OCI-LY1 (cell line): Measurements from ENCODE around the gene ABCD3.

Source experiments
- H2AFZ ChIP-seq: fragments of 200-600 bp; sonication (generic), shearing (Covaris generic); 2 replicates; pipeline ENCODE4 v1.6.0; 2014; ENCODE audit warnings: antibody characterized with exemption, mild to moderate bottlenecking, low read length
- H3F3A ChIP-seq: fragments of 200-600 bp; sonication (generic), shearing (Covaris generic); 2 replicates; pipeline ENCODE4 v1.6.0; 2014; ENCODE audit warnings: mild to moderate bottlenecking, antibody characterized with exemption, low read length, moderate library complexity; ENCODE audit not compliant: insufficient read depth
- H3K27ac ChIP-seq: fragments of 200-600 bp; sonication (generic); 2 replicates; pipeline ENCODE4 v1.5.1; 2014; ENCODE audit warnings: low read length, mixed run types, mild to moderate bottlenecking, low read depth; ENCODE audit not compliant: poor library complexity, severe bottlenecking
- H3K27me3 ChIP-seq: fragments of 200-600 bp; sonication (generic); 2 replicates; pipeline ENCODE4 v1.6.0; 2014; ENCODE audit warnings: antibody characterized with exemption, mild to moderate bottlenecking, low read length, moderate library complexity; ENCODE audit not compliant: insufficient read depth
- H3K36me3 ChIP-seq: fragments of 200-600 bp; sonication (generic); 2 replicates; pipeline ENCODE4 v1.6.1; 2014; ENCODE audit warnings: mild to moderate bottlenecking, antibody characterized with exemption, low read length, moderate library complexity, mixed read lengths; ENCODE audit not compliant: insufficient read depth
- H3K4me1 ChIP-seq: fragments of 200-600 bp; sonication (generic); 2 replicates; pipeline ENCODE4 v1.5.1; 2014; ENCODE audit warnings: mild to moderate bottlenecking, low read length, moderate library complexity; ENCODE audit not compliant: insufficient read depth, severe bottlenecking
- H3K4me2 ChIP-seq: fragments of 200-600 bp; sonication (generic), shearing (Covaris generic); 2 replicates; pipeline ENCODE4 v1.6.1; 2014; ENCODE audit warnings: low read length
- H3K4me3 ChIP-seq: fragments of 200-600 bp; sonication (generic); 2 replicates; pipeline ENCODE4 v1.5.1; 2014; ENCODE audit warnings: low read length, low read depth, mild to moderate bottlenecking, mixed read lengths; ENCODE audit not compliant: poor library complexity, severe bottlenecking
- H3K79me2 ChIP-seq: fragments of 200-600 bp; shearing (Covaris generic); 2 replicates; pipeline ENCODE4 v1.6.1; 2016; ENCODE audit warnings: mixed run types, low read length, mixed read lengths; ENCODE audit not compliant: insufficient read depth
- H3K9ac ChIP-seq: fragments of 200-600 bp; sonication (generic), shearing (Covaris generic); 2 replicates; pipeline ENCODE4 v1.6.1; 2014; ENCODE audit warnings: mild to moderate bottlenecking, low read length, mixed read lengths
- H3K9me2 ChIP-seq: fragments of 200-600 bp; sonication (generic), shearing (Covaris generic); 2 replicates; pipeline ENCODE4 v1.6.1; 2014; ENCODE audit warnings: low read depth, mild to moderate bottlenecking, low read length, mixed read lengths
- H3K9me3 ChIP-seq: fragments of 200-600 bp; shearing (Covaris generic); 2 replicates; pipeline ENCODE4 v1.6.1; 2014; ENCODE audit warnings: low read length, mixed read lengths
- H4K20me1 ChIP-seq: fragments of 200-600 bp; sonication (generic), shearing (Covaris generic); 2 replicates; pipeline ENCODE4 v1.6.0; 2016; ENCODE audit warnings: mild to moderate bottlenecking, low read length; ENCODE audit not compliant: insufficient read depth
- EZH2 ChIP-seq: fragments of 200-600 bp; sonication (generic), shearing (Covaris generic); IDR thresholded peaks from 2 replicates; pipeline ENCODE4 v1.8.0; 2017; ENCODE audit warnings: borderline replicate concordance, mixed run types, mild to moderate bottlenecking, antibody characterized with exemption, low read length, moderate library complexity, mixed read lengths
- TF ChIP-seq, protein P1 (sequence below): fragments of 200-600 bp; sonication (generic), shearing (Covaris generic); IDR thresholded peaks from 2 replicates; pipeline ENCODE4 v1.5.1; 2017; ENCODE audit warnings: mild to moderate bottlenecking, antibody characterized with exemption, low read length, moderate library complexity, mixed read lengths

ABCD3 gene

DNA sequence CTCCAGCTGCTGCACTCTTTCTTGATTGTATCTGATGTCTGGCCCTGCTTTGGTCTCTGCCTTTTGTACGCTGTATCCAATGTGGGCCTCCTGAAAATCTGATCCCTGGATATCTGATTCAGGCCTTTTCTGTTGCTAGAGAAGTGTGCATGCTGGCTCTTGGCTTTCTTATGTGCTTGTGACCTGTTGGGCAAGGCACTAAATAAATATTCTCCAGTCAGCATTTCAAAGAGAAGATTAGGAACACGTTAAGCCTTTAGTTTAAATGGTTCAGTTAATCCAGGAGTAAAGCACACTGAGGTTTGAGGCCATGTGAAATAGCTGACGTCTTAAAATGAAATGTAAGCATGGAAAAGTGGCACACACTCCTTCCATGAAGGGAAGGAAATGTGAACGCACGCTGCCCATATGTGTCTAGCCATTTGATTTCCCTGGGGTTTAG, 132.6 kb downstream of the ABCD3 start:
- no peak for TF ChIP-seq EZH2
- TF ChIP-seq, protein P1, sequence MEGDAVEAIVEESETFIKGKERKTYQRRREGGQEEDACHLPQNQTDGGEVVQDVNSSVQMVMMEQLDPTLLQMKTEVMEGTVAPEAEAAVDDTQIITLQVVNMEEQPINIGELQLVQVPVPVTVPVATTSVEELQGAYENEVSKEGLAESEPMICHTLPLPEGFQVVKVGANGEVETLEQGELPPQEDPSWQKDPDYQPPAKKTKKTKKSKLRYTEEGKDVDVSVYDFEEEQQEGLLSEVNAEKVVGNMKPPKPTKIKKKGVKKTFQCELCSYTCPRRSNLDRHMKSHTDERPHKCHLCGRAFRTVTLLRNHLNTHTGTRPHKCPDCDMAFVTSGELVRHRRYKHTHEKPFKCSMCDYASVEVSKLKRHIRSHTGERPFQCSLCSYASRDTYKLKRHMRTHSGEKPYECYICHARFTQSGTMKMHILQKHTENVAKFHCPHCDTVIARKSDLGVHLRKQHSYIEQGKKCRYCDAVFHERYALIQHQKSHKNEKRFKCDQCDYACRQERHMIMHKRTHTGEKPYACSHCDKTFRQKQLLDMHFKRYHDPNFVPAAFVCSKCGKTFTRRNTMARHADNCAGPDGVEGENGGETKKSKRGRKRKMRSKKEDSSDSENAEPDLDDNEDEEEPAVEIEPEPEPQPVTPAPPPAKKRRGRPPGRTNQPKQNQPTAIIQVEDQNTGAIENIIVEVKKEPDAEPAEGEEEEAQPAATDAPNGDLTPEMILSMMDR, result no peak
- H4K20me1 ChIP-seq, result no peaks in the 10 kb centered on the region
- H3K9me3 ChIP-seq, result no peaks in the 10 kb centered on the region
- H3K36me3 ChIP-seq, result no peaks in the 10 kb centered on the region
- no peaks in the 10 kb centered on the region for H3K79me2 ChIP-seq
- no peak overlapping the region for H2AFZ ChIP-seq
- H3K9me2 ChIP-seq, result no peaks in the 10 kb centered on the region
- no peak overlapping the region for H3K4me2 ChIP-seq
- no peak overlapping the region for H3K27ac ChIP-seq
- no peak overlapping the region for H3K9ac ChIP-seq
- no peaks in the 10 kb centered on the region for H3F3A ChIP-seq
- no peaks in the 10 kb centered on the region for H3K4me1 ChIP-seq
- H3K4me3 ChIP-seq, result no peak overlapping the region
- 0 out of 2 replicates have a peak, but pooled peaks cover 4% of the 10 kb centered on the region for H3K27me3 ChIP-seq

DNA sequence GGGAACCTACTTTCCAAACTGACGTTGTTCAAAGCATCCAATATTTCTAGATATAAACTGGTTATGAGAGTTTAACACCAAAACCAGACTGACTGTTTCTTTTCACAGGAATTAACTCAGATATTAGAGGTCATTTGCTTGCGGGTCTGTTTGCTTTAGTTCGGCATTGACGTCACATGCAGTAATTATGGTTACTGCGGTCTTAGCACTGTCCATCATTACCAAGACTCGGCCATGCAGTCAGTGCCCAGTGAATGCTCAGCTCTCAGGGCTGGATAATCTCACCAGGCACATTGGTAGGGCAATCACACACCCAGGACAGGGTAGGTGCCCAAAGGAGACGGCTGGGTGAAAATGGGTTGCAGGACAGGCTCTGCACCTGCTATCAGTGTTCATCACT, 133.3 kb downstream of the ABCD3 start:
- Histone ChIP-seq H3K9me3 (no peaks in the 10 kb centered on the region), H3K27ac (no peak overlapping the region)

DNA sequence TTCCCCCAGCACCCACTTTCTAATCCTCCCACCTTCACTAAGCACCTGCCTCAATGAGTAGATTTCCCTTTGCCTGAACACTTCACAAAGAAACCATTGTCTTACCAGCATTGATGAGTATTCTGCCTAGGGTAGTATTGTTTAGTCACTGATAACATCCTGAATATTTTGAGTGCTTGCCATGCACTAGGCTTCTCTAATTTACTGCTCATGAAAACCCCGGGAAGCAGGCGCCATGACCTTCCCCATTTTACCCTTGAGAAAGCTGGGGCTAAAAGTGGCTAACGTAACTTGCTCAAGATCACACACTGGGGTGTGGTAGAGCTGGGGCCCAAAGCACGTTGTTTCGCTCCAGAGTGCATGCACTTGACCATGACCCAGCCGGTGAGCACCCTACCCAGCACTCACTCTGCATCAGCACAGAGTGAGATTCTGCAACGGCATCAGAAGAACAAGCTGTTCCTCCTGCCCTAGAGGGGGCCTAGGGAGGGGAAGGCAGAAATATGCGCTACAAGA, 133.9 kb downstream of the ABCD3 start:
- 0 out of 2 replicates have a peak, but pooled peaks cover 4% of the 10 kb centered on the region for H3K27me3 ChIP-seq
- no peak overlapping the region for H3K4me3 ChIP-seq
- H2AFZ ChIP-seq, result no peak overlapping the region
- H4K20me1 ChIP-seq, result no peaks in the 10 kb centered on the region
- no peaks in the 10 kb centered on the region for H3K36me3 ChIP-seq
- H3K9me2 ChIP-seq, result no peaks in the 10 kb centered on the region
- no peaks in the 10 kb centered on the region for H3F3A ChIP-seq
- no peak for TF ChIP-seq EZH2
- H3K9ac ChIP-seq, result no peak overlapping the region
- H3K27ac ChIP-seq, result no peak overlapping the region
- no peaks in the 10 kb centered on the region for H3K9me3 ChIP-seq
- no peaks in the 10 kb centered on the region for H3K4me1 ChIP-seq
- no peaks in the 10 kb centered on the region for H3K79me2 ChIP-seq
- H3K4me2 ChIP-seq, result no peak overlapping the region

More for the DNA sequence above, 133.3 kb downstream of the ABCD3 start:
- Histone ChIP-seq H3K4me2 (no peak overlapping the region), H3K4me1 (no peaks in the 10 kb centered on the region), H4K20me1 (no peaks in the 10 kb centered on the region), H3K79me2 (no peaks in the 10 kb centered on the region), H2AFZ (no peak overlapping the region), H3K36me3 (no peaks in the 10 kb centered on the region), H3F3A (no peaks in the 10 kb centered on the region), H3K27me3 (0 out of 2 replicates have a peak, but pooled peaks cover 4% of the 10 kb centered on the region), H3K4me3 (no peak overlapping the region), H3K9ac (no peak overlapping the region), H3K9me2 (no peaks in the 10 kb centered on the region)
- TF ChIP-seq, protein P1, result no peak
- TF ChIP-seq EZH2, result no peak

DNA sequence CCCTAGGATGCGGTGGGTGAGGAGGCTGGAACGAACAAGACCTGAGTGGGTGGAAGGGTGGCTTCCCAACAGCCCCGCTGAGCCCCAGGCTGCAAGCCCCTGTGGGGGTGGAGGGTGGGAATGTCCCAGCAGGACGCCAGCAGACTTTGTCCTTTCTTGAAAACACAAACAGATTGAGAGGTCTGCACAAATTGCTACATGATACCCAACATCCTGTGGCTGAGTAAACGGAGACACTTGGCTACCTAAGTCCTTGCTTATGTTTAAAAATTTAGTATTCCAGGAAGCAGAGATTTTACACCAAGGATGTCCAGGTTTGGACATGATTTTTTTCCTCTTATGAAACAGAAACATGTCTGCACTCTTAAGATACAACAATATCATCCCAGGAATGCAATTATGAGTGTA, 135.1 kb downstream of the ABCD3 start:
- Histone ChIP-seq H3K27ac (no peak overlapping the region), H3K4me1 (no peaks in the 10 kb centered on the region), H3K4me2 (no peak overlapping the region)

More for the DNA sequence above, 135.1 kb downstream of the ABCD3 start:
- Histone ChIP-seq H2AFZ (no peak overlapping the region), H3K9me3 (no peaks in the 10 kb centered on the region), H3K79me2 (no peaks in the 10 kb centered on the region), H3K4me3 (no peak overlapping the region), H3F3A (no peaks in the 10 kb centered on the region), H4K20me1 (no peaks in the 10 kb centered on the region), H3K9ac (no peak overlapping the region), H3K9me2 (no peaks in the 10 kb centered on the region), H3K36me3 (no peaks in the 10 kb centered on the region), H3K27me3 (0 out of 2 replicates have a peak, but pooled peaks cover 4% of the 10 kb centered on the region)
- no peak for TF ChIP-seq EZH2
- TF ChIP-seq, protein P1, result no peak
